Activated T-helper 2 cell treated with anti-CD3 and anti-CD28 coated beads, Interferon-gamma antibody, Interleukin-2, Interleukin-4, amounts not matched to agents 10 μg/mL and 5 μg/mL and 100 μg/mL, durations not matched to agents 14 hours and 24 hours and 36 hours (primary cell): ENCODE data around the gene ELP4. TPM values are rescaled to one million over a fixed set of nuclear protein-coding genes. Genes with fewer than 3 reads are reported as not detected.

Experiments
- DNase-seq: peaks from one replicate; pipeline ENCODE4 v3.0.0; 2021; ENCODE audit warnings: low spot score
- H3K27ac Mint-ChIP-seq: one replicate; pipeline ENCODE4 v1.8.0; 2021; ENCODE audit warnings: mixed read lengths
- H3K27me3 Mint-ChIP-seq: one replicate; pipeline ENCODE4 v1.8.0; 2021; ENCODE audit warnings: low read depth, mixed read lengths
- H3K36me3 Mint-ChIP-seq: one replicate; pipeline ENCODE4 v1.8.0; 2021; ENCODE audit warnings: low read depth, mixed read lengths
- H3K4me1 Mint-ChIP-seq: one replicate; pipeline ENCODE4 v1.8.0; 2021; ENCODE audit warnings: low read depth, mixed read lengths
- H3K4me3 Mint-ChIP-seq: one replicate; pipeline ENCODE4 v1.8.0; 2021; ENCODE audit warnings: low read depth, mild to moderate bottlenecking, moderate library complexity, mixed read lengths
- H3K9me3 Mint-ChIP-seq: one replicate; pipeline ENCODE4 v1.8.0; 2021; ENCODE audit warnings: mixed read lengths
- intact Hi-C: fragments of 100-400 bp; cut with micrococcal nuclease; formaldehyde crosslinking; loops from one replicate; pipeline ENCODE4 v1.15.1; 2023
- total RNA-seq: library from RNA; stranded (reverse); gene quantifications from 2 replicates; pipeline ENCODE4 v1.2.3, GENCODE V29; 2022

The ELP4 gene
- total RNA-seq, 1 donor from 2014 or later: 18.6 TPM

DNA sequence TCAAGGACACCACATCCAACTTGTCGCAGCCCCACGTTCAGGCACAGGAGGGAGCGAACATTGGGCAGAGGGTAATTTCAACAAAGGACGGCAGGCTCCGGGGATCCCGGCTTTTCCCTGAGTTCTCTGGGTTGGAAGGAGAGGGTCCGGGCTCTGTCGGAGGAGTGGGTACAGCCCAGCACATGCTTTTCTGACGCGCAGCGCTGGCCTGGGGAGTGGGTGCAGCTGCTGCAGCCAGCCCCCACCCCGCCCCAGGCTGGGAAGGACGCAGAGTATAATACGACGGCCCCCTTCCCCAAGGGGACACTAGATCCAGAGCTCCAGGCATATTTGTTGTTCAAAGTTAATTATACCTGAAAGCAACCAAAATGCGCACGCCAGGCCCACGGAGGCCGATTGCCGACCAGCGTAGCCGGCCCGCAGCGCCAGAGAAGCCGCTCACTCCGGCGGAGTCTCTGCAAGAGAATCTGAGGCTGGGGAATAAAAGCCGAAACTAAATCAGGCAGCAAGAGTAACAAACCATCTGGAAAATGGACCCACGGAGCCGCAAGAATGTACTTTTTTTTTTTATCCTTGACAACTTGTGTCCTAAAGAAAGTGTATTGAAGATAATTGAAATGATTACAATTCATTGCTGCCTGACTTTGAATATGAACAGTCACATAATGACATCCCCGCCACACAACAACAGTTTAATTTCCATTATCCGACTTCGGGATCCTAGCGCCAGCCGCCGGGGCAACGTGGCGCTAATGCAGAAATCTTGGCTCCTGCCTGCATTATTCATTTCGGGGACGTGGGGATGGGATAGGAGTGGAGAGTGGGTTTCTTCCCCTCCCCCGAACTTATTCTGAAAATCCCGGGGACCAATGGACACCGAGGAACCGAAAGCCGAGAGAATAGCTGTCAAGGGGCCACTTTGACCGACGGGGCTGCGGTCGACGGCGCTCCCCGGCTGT, 315.6 kb downstream of the ELP4 start:
- Mint-ChIP-seq H3K4me1 (peaks cover 7% of the 10 kb centered on the region), H3K27ac (no peak overlapping the region), H3K27me3 (peaks cover 81% of the 10 kb centered on the region), H3K4me3 (no peak overlapping the region), H3K36me3 (no peaks in the 10 kb centered on the region), H3K9me3 (no peaks in the 10 kb centered on the region)
- intact Hi-C loops: loop anchor here (2.0 to 10.0 kb wide), 3 partner anchors 20 to 510 kb away; no protein-coding TSS in a partner anchor
- DNase-seq: no peak

DNA sequence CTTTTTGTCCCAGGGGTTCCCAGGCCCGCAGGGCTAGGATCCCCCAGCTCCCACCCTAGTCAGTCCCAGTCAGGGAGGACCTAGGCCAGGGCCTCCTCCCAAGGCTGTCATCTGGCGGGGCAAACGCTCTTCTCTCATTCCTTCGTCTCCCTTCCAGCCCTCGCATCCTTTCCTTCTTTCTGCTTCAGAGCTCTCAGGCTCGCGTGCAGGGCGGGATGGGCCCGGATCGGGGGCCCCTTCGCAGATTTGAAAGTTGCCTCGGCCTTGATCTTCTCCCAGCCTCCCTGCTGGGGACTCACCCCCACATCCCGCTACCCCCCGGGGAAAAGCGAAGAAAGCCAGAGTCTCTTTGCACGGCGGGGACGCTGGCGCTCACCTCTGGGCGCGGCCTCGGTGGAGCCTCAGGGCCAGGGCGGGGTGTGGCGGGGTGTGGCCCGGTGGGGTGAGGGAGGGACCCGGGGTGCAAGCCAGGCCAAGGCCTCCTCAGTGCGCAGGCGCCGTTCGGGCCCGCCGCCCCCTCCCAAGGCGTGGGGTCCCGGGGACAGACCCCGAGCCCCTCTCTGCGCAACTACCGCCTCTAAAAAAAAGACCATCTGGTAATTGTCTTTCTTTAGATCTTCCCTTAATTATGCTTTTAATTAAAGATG, 316.4 kb downstream of the ELP4 start:
- Mint-ChIP-seq H3K36me3 (no peaks in the 10 kb centered on the region), H3K4me1 (peaks cover 7% of the 10 kb centered on the region), H3K27ac (no peak overlapping the region), H3K4me3 (no peak overlapping the region), H3K27me3 (peaks cover 76% of the 10 kb centered on the region), H3K9me3 (no peaks in the 10 kb centered on the region)
- intact Hi-C loops: loop anchor here (1.0 to 10.0 kb wide), 4 partner anchors 8 to 509 kb away; no protein-coding TSS in a partner anchor
- no peak for DNase-seq

DNA sequence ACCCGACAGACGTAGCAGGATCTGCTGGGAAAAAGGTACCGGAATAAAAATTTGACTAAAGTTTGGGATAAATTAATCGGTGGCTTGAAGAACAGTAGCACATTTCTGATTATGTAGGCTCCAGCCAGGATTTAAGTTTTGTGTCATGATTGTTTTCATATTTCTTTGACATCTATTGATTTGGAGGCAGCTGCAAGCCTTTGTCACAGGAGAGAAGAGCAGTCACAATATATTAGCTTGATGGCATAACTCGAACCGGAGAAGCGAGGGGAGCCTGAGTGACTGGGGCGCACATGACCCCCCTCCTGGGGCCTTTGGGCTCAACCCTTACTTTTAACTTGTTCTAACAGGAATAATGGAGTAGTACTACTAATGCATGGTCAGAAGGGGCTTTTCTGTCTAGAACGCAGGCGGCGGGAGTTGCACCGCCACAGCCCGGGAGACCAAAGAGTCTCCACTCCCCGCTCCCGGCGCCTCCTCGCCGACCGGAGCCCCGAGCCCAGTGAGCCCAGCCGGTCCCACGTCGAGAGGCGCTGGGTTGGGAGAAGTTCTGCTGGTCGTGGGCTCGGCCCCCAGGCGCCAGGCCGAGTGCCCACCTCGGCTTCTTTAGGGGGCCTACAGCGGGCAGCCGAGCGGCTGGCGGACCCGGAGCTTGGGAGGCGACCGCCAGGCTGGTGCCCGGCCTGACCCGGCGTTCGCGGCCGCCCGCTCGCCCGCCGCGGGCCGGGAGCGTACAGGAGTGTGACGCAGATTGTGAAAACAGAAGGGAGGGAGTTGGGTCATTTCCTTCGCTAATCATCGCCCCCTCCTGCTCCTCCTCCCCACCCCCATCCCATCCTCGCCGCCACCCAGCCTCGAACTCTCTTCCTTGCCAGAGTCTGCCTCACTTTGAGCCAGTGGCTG, 317.2 kb downstream of the ELP4 start:
- no peaks in the 10 kb centered on the region for H3K9me3 Mint-ChIP-seq
- H3K27ac Mint-ChIP-seq: peak overlapping the region; percentile 42
- no peak for DNase-seq
- H3K4me3 Mint-ChIP-seq: no peak overlapping the region
- peaks cover 69% of the 10 kb centered on the region for H3K27me3 Mint-ChIP-seq
- intact Hi-C loops: loop anchor here (1.0 to 10.0 kb wide), 3 partner anchors 8 to 508 kb away; no protein-coding TSS in a partner anchor
- peaks cover 7% of the 10 kb centered on the region for H3K4me1 Mint-ChIP-seq
- H3K36me3 Mint-ChIP-seq: no peaks in the 10 kb centered on the region

DNA sequence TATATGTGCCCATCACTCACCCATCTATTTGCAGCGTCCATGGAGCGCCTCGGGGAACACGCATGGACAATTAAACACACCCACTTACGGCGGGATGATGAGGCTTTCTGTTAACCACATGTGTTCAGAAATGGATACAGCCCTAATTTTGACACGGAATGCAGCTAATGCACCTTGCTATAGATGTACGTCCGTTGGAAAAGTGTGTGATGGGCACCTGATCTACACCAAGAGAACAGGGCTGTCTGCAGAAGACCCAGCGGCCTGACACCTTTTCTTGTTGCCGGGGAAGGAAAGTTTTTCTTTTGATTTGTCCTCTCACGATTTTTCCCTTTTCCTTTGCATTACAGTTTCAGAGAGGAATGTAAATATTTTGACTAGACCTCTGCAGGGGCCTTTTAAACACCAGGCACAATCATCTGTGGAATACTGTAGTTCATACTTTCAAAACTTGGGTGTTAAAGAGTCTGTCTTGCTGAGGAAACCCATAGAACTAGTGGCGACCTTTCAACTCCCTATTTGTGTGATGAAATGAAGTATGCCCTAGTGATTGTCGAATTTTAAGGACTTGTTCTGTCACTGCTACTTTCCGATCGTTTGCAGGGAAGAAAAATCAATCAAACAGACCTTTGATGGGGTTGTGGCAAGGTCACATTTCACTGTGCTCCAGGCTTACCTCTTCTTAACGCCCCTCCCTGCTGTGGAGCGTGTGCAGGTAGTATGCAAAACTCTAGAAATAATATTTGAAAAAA, 318.1 kb downstream of the ELP4 start:
- Mint-ChIP-seq H3K4me1 (peaks cover 7% of the 10 kb centered on the region), H3K4me3 (no peak overlapping the region), H3K9me3 (no peaks in the 10 kb centered on the region), H3K27me3 (peaks cover 63% of the 10 kb centered on the region), H3K36me3 (no peaks in the 10 kb centered on the region), H3K27ac (peak overlapping the region; percentile 42)
- no peak for DNase-seq
- intact Hi-C loops: loop anchor here (10.0 kb wide), 2 partner anchors 127 to 507 kb away; no protein-coding TSS in a partner anchor

DNA sequence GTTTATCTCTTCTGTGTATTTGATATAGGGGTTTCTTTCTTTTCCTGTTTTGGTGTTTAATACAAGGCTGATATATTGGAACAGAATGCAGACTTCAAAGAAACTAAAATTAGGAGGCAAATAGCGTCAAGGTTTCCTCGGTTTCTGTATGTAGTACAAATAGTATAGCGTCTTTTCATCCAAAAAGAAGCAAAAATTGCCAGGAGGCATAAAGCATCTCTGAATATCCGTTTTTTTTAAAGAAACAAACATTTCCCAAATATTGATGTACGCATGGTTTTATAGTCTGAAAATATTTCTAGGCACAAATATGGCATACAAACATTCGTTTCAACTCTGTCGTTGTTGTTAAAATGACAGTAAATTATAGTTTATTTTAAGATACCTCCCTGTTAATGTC, 318.6 kb downstream of the ELP4 start:
- Mint-ChIP-seq H3K27ac (no peak overlapping the region), H3K4me1 (peaks cover 7% of the 10 kb centered on the region), H3K4me3 (no peak overlapping the region), H3K27me3 (peaks cover 57% of the 10 kb centered on the region), H3K36me3 (no peaks in the 10 kb centered on the region), H3K9me3 (no peaks in the 10 kb centered on the region)
- intact Hi-C loops: loop anchor here (10.0 kb wide), 2 partner anchors 127 to 507 kb away; no protein-coding TSS in a partner anchor
- DNase-seq: no peak

DNA sequence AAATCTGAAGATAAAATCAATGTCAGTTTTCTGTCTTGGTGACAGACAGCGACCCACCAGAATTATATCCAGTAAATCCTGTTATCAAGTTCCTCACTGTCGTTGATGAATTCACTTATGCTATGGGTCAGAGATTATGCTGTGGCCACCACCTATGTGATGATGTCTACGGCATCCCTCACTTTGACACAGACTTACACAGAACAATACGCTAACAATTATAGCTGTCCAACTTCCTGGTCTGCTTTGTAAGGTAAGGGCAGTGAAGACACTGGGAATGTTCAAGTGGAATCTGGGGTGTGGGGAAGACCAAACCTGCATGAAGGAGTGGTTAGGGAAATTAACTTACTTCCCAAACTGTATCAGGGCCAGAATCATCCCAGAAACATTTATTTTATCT, 320.8 kb downstream of the ELP4 start:
- Mint-ChIP-seq H3K9me3 (no peaks in the 10 kb centered on the region), H3K36me3 (no peaks in the 10 kb centered on the region), H3K27me3 (peaks cover 41% of the 10 kb centered on the region), H3K4me3 (no peak overlapping the region), H3K4me1 (peaks cover 7% of the 10 kb centered on the region), H3K27ac (no peak overlapping the region)
- DNase-seq: no peak
- intact Hi-C loops: no loop called here

DNA sequence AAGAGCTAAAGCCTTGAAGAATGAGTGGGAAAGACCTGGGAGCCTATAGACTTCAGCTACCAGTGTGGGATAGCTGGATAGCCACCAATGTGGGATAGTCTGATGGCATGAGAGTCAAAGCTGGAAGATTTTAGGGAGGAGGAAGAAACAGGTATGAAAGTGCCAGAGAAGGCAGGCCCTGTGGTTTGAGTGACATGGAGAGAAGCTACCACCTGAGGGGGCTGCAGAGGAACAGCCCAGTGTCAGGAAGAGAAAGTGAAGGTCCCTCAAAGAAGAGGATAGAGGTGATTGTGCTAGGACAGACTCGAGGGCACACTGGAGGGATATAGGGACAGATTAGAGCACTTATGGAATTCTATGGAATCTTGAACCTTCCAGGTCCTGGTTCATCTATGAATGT, 324.7 kb downstream of the ELP4 start:
- H3K27me3 Mint-ChIP-seq: peaks cover 23% of the 10 kb centered on the region
- H3K27ac Mint-ChIP-seq: no peak overlapping the region
- no peak for DNase-seq
- no peaks in the 10 kb centered on the region for H3K9me3 Mint-ChIP-seq
- H3K4me1 Mint-ChIP-seq: no peaks in the 10 kb centered on the region
- intact Hi-C loops: no loop called here
- H3K36me3 Mint-ChIP-seq: no peaks in the 10 kb centered on the region
- no peak overlapping the region for H3K4me3 Mint-ChIP-seq

Other genes with a start within 250 kb of the ELP4 start
- not detected in 2 replicates for gene DCDC1, start 140.0 kb upstream of the ELP4 start, total RNA-seq
- 19.6 and 20.7 TPM in 2 replicates for gene DNAJC24, start 139.9 kb upstream of the ELP4 start, total RNA-seq
- gene IMMP1L, start 145 bp upstream of the ELP4 start, total RNA-seq: 20.8 and 25.5 TPM in 2 replicates